SK-N-SH (cell line): Measurements from ENCODE around the gene STX11. TPM values are rescaled to one million over a fixed set of nuclear protein-coding genes. Genes with fewer than 3 reads are reported as not detected.

Experiments
- polyA plus RNA-seq, 3 experiments: library from polyadenylated mRNA; depleted of rRNA; stranded (reverse); fragments of >200 nt; gene quantifications; 2 replicates each; pipeline ENCODE4 v1.2.3, GENCODE V29; 2012

Gene STX11
- polyA plus RNA-seq, 1 of the 3 experiments (the other 2 are of a cell fraction) = 0.15 TPM

Other genes with a start within 250 kb of the STX11 start
- gene PLAGL1, start 142.3 kb upstream of the STX11 start, polyA plus RNA-seq (2012; rRNA removed) = 22.6 and 25.8 TPM in 2 replicates
- gene SF3B5, start 54.9 kb upstream of the STX11 start, polyA plus RNA-seq (2012; rRNA removed) = 281 and 316 TPM in 2 replicates
- 6.8 and 8.7 TPM in 2 replicates for gene UTRN, start 134.8 kb downstream of the STX11 start, polyA plus RNA-seq (2012; rRNA removed)